ENCODE data around the gene CNTD1. TPM values are rescaled to one million over a fixed set of nuclear protein-coding genes. Genes with fewer than 3 reads are reported as not detected.

The CNTD1 gene
- total RNA-seq, 1 experiment from 2014 or later: not detected

DNA sequence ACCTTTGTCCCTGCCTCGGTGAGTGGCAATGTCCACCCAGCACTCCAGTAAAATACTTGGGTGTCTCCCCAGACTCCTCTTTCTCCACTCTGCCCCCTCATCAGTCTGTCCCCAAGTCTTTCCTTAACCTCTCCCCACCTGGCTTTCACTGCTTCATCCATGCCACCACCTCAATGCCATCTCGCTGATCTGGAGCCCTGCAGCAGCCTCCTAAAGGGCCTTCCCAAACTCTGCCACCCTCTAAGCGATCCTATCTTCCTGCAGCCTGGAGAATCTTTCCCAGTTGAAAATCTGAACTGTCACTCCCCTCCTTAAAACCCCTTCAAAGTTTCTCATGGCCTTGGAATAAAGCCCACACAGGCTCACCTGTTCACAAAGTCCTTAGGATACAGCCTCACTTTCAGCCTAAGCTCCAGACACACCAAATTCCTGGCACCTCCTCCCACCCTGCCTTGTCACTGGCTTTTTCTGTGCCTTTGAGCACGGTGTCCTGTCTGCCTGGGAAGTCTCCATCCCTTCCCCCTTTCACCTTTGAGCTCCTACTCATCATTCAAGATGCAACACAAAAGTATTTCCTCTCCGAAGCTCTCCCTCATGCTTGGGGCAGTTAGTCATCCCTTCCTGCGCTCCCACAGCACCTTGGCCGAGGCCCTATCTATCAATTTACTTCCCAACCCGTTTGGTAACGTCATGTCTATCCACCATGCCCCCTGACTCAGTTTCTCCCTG, 15.4 kb upstream of the CNTD1 start:
- H3K36me3 Mint-ChIP-seq (ENCODE audit: insufficient read depth, unreplicated experiment): peaks cover 13% of the 10 kb centered on the region
- ChIA-PET POLR2A (interaction anchor here (0.8 to 2.5 kb wide), 2 partner anchors 10 to 26 kb away, joined by 3 to 15 read pairs; partner anchors contain the start of gene VPS25), CTCF (no interaction called here)
- H3K4me3 Mint-ChIP-seq (ENCODE audit: unreplicated experiment): no peak overlapping the region
- H3K9me3 Mint-ChIP-seq (ENCODE audit: unreplicated experiment): no peaks in the 10 kb centered on the region
- H3K27me3 Mint-ChIP-seq (ENCODE audit: insufficient read depth, unreplicated experiment): no peaks in the 10 kb centered on the region
- intact Hi-C loops (cut with micrococcal nuclease): no loop called here
- TF ChIP-seq, protein P1, sequence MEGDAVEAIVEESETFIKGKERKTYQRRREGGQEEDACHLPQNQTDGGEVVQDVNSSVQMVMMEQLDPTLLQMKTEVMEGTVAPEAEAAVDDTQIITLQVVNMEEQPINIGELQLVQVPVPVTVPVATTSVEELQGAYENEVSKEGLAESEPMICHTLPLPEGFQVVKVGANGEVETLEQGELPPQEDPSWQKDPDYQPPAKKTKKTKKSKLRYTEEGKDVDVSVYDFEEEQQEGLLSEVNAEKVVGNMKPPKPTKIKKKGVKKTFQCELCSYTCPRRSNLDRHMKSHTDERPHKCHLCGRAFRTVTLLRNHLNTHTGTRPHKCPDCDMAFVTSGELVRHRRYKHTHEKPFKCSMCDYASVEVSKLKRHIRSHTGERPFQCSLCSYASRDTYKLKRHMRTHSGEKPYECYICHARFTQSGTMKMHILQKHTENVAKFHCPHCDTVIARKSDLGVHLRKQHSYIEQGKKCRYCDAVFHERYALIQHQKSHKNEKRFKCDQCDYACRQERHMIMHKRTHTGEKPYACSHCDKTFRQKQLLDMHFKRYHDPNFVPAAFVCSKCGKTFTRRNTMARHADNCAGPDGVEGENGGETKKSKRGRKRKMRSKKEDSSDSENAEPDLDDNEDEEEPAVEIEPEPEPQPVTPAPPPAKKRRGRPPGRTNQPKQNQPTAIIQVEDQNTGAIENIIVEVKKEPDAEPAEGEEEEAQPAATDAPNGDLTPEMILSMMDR (IDR thresholded peaks at IDR 0.05; ENCODE audit: unreplicated experiment): no peak
- BruUV-seq (replicated peaks): no TSS peak
- peak; percentile 69 for DNase-seq (ENCODE audit: unreplicated experiment)
- peaks cover 11% of the 10 kb centered on the region for H3K4me1 Mint-ChIP-seq (ENCODE audit: insufficient read depth, unreplicated experiment)
- peak overlapping the region; percentile 1 for H3K27ac Mint-ChIP-seq (ENCODE audit: low read depth, unreplicated experiment)

DNA sequence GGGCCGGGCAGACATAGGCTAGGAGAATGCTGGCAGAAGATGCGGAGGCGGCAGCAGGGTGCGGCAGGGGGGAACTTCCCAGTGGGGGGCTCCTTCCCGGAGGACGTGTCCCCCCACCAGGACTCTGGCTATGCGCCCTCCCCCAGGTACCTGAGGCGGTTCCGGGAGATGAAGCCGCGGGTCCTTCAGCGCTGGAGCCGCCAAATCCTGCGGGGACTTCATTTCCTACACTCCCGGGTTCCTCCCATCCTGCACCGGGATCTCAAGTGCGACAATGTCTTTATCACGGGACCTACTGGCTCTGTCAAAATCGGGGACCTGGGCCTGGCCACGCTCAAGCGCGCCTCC, 14.9 kb upstream of the CNTD1 start:
- H3K4me3 Mint-ChIP-seq (ENCODE audit: unreplicated experiment): no peak overlapping the region
- H3K27ac Mint-ChIP-seq (ENCODE audit: low read depth, unreplicated experiment): peak overlapping the region; percentile 1

DNA sequence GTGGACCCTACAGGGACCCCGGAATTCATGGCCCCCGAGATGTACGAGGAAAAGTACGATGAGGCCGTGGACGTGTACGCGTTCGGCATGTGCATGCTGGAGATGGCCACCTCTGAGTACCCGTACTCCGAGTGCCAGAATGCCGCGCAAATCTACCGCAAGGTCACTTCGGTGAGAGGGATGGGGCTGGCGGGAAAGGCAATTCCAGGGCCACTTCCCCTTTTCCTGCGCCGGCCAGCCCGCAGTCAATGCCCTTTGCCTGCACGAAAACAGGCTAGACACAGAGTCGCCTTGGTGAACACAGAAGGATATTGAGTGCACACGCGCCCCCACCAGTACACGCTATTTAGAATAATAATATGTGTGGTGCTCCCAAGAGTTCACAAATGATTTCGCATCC, 14.3 kb upstream of the CNTD1 start:
- BruUV-seq (replicated peaks): no TSS peak
- intact Hi-C loops (cut with micrococcal nuclease): no loop called here
- H3K36me3 Mint-ChIP-seq (ENCODE audit: insufficient read depth, unreplicated experiment): peaks cover 6% of the 10 kb centered on the region
- no peak overlapping the region for H3K4me3 Mint-ChIP-seq (ENCODE audit: unreplicated experiment)
- H3K4me1 Mint-ChIP-seq (ENCODE audit: insufficient read depth, unreplicated experiment): peaks cover 11% of the 10 kb centered on the region
- DNase-seq (ENCODE audit: unreplicated experiment): no peak
- H3K9me3 Mint-ChIP-seq (ENCODE audit: unreplicated experiment): no peaks in the 10 kb centered on the region
- ChIA-PET POLR2A (interaction anchor here (2.6 kb wide), 1 partner anchor 11 kb away, joined by 24 read pairs; the partner anchor contains the start of gene VPS25), CTCF (no interaction called here)
- TF ChIP-seq, protein P1 (IDR thresholded peaks at IDR 0.05; ENCODE audit: unreplicated experiment): no peak
- no peak overlapping the region for H3K27ac Mint-ChIP-seq (ENCODE audit: low read depth, unreplicated experiment)
- H3K27me3 Mint-ChIP-seq (ENCODE audit: insufficient read depth, unreplicated experiment): no peaks in the 10 kb centered on the region

More for the DNA sequence above, 14.9 kb upstream of the CNTD1 start:
- H3K27me3 Mint-ChIP-seq (ENCODE audit: insufficient read depth, unreplicated experiment): no peaks in the 10 kb centered on the region
- ChIA-PET CTCF (no interaction called here), POLR2A (interaction anchor here (2.5 kb wide), 1 partner anchor 10 kb away, joined by 15 read pairs; the partner anchor contains the start of gene VPS25)
- H3K4me1 Mint-ChIP-seq (ENCODE audit: insufficient read depth, unreplicated experiment): peaks cover 11% of the 10 kb centered on the region
- peaks cover 10% of the 10 kb centered on the region for H3K36me3 Mint-ChIP-seq (ENCODE audit: insufficient read depth, unreplicated experiment)
- no peak for DNase-seq (ENCODE audit: unreplicated experiment)
- TF ChIP-seq, protein P1 (IDR thresholded peaks at IDR 0.05; ENCODE audit: unreplicated experiment): no peak
- intact Hi-C loops (cut with micrococcal nuclease): no loop called here
- BruUV-seq (replicated peaks): no TSS peak
- no peaks in the 10 kb centered on the region for H3K9me3 Mint-ChIP-seq (ENCODE audit: unreplicated experiment)

DNA sequence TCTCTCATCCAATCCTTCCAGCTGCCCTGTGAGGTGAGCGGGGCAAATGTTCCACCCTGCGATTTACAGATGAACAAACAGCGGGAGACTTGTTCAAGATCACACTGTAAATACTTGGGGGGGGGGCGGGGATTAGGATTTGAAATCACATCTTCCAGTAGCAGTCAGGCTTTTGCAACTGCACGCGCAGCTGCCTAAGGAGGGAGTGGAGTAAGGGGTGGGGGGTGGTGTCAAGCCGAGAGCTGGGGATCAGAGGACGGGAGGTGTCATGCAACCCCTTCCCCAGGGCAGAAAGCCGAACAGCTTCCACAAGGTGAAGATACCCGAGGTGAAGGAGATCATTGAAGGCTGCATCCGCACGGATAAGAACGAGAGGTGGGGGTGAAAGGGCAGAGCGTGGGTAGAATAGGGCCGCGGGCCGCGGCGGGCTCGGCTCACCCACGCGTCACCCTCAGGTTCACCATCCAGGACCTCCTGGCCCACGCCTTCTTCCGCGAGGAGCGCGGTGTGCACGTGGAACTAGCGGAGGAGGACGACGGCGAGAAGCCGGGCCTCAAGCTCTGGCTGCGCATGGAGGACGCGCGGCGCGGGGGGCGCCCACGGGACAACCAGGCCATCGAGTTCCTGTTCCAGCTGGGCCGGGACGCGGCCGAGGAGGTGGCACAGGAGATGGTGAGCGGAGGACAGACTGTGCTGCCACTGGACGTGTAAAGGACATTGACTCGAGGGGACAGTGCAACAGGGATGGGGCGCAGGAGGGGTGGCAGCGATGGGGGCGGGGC, 13.7 kb upstream of the CNTD1 start:
- POLR2A ChIA-PET: interaction anchor here (2.6 kb wide), 1 partner anchor 12 kb away, joined by 24 read pairs; the partner anchor contains the start of gene VPS25
- no peak for DNase-seq (ENCODE audit: unreplicated experiment)
- intact Hi-C loops (cut with micrococcal nuclease): no loop called here
- no peak overlapping the region for H3K27ac Mint-ChIP-seq (ENCODE audit: low read depth, unreplicated experiment)
- no peaks in the 10 kb centered on the region for H3K9me3 Mint-ChIP-seq (ENCODE audit: unreplicated experiment)
- CTCF ChIA-PET: no interaction called here
- BruUV-seq (replicated peaks): no TSS peak
- no peaks in the 10 kb centered on the region for H3K27me3 Mint-ChIP-seq (ENCODE audit: insufficient read depth, unreplicated experiment)
- TF ChIP-seq, protein P1 (IDR thresholded peaks at IDR 0.05; ENCODE audit: unreplicated experiment): no peak
- H3K4me1 Mint-ChIP-seq (ENCODE audit: insufficient read depth, unreplicated experiment): peaks cover 11% of the 10 kb centered on the region
- peaks cover 6% of the 10 kb centered on the region for H3K36me3 Mint-ChIP-seq (ENCODE audit: insufficient read depth, unreplicated experiment)
- H3K4me3 Mint-ChIP-seq (ENCODE audit: unreplicated experiment): no peak overlapping the region

Measured in MCF 10A (cell line).